ACHN (cell line): ENCODE data around the gene MSMB.
"Not testable (repeated sequence)": the region's sequence is repeated elsewhere in the genome, so short reads cannot be mapped to it uniquely, and the experiment has no call there.

Experiments used
- DNase-seq: peaks from one replicate; pipeline ENCODE4 v3.0.0-alpha.2; 2015
- in situ Hi-C: cut with HindIII; loops from 2 replicates; pipeline ENCODE4 v1.10.0; 2017; ENCODE audit warnings: low sequenced_read_pairs, low pct_ligation_motif_present, low pct_unique_long_range_greater_than_20kb

Gene MSMB

DNA sequence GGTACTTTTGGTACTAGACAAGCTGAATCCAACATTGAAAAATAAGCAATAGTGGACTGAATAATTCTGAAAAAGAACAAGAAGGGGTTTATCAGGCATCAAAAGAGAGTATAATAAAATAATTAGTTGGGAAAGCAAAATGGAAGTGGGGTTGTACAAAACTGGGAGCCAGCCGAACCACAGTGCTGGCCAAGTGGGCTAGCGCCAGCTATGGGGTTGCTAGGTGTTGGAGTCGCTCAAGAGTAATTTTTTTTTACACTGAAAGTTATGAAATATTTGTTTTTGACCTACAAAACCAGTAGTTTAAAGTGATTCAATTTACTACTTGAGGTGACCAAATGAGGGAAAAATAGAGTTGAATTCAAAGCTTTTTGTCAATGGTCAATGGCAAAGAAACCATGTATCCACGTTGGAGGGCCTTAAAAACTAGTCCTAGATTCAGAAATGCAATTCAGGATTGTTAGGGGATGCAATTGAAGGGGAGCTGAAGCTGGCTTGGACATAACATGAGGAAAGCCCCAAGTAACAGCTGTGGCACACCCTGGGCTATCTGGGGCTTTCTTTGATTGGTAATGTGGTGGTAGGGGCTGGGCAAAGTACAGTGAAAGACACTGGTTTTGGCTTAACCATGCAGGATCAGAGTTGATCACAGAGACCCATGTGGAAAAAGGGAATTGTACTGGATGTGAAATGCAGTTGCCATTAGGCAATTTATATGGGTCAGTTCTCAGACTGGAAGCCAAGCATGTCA, 28.3 kb upstream of the MSMB start:
- in situ Hi-C loops, result no loop called here
- no peak for DNase-seq

DNA sequence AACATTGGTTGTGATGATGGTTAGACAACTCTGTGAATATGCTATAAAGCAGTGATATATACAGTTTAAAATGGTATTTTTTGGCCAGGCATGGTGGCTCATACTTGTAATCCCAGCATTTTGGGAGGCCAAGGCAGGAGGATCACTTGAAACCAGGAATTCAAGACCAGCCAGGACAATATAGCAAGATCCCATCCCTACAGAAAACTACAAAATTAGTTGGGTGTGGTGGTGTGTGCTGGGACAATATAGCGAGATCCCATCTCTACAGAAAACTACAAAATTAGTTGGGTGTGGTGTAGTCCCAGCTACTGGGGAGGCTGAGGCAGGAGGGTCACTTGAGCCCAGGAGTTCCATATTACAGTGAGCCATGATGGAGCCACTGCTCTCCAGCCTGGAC, 27.5 kb upstream of the MSMB start:
- in situ Hi-C loops, result no loop called here
- no peak for DNase-seq

DNA sequence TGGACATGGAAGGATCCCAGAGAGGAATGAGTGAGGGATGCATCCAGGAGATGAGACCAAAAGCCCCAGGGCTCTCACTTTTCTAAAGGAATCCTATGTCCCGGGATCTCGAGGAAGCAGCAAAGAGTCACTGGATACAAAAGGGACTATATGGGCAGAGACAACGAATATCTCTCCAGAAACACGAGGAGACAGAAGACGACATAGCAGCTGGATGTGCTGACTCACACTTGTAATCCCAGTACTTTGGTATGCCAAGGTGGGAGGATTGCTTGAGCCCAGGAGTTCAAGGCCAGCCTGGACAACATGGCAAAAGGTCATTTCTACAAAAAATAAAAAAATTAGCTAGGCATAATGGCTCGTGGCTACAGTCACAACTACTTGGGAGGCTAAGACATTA, 24.7 kb upstream of the MSMB start:
- no peak for DNase-seq
- in situ Hi-C loops, result no loop called here

DNA sequence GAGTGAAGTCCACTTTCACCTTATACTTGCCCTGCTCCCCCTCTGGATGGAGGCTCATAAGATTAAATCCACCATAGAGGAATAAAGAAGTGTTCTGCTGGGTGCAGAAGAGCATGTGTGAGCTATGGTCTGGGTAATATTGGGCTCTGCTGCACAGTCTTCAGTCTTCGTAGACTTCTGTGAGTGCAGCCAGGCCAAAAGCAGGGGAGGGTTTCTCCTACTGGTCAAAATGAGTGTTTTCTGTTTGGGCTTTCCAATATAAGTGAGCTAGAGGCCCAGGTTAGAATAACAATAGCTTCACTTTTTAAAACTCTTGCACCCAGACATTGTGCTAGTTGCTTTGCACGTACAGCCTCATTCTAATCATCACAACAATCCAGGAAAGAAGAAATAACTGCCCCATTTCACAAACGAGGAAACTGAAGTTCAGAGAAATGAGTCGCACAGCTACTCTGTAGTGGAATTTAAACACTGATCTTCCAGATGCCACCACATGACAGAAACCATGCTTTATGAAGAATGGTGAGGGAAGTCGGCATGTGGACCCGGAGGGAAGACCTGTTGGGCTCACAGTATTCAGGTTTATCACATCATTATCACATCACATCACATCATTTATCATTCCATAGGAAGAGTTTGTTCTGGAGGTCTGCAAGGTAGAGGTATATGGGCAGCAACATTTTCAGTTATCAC, 23.8 kb upstream of the MSMB start:
- no peak for DNase-seq
- in situ Hi-C loops, result no loop called here

DNA sequence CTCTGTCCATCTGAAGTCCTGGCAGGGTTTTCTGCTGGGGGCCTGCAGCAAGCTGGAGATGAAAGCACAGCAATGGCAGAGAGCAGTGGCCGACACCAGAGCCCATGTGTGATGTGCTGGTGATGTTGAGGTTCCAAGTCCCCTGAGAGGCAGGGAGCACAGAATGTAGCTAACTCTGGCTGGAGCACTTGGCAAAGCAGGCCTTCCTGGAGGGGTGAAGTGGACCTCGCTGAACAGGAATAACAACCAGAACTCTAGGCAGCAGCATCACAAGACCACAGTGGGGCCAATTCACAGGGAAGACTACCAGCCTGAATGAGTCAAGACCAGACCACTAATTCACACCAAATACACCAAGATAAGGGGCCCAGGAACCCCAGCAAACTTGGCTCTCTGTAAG, 22.8 kb upstream of the MSMB start:
- in situ Hi-C loops, result no loop called here
- no peak for DNase-seq

DNA sequence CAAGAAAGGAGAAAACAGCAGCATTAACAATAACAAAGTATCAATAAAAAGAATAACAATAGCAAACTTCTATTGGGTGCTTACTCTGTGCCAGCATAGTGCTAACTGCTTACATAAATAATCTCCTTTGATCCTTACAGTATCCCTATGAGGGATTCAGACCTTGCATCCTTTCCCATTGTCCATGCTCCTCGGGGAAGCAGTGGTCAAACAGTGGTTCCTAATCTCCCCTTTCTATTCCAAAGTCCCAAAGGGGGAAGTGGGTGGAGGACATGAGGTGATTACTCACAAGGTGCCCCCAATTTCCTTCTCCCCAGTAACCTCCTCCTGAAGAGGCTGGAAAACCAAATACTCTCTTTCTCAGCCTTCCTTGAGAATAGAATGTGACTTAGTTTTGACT, 22.0 kb upstream of the MSMB start:
- DNase-seq, result no peak
- in situ Hi-C loops, result no loop called here

DNA sequence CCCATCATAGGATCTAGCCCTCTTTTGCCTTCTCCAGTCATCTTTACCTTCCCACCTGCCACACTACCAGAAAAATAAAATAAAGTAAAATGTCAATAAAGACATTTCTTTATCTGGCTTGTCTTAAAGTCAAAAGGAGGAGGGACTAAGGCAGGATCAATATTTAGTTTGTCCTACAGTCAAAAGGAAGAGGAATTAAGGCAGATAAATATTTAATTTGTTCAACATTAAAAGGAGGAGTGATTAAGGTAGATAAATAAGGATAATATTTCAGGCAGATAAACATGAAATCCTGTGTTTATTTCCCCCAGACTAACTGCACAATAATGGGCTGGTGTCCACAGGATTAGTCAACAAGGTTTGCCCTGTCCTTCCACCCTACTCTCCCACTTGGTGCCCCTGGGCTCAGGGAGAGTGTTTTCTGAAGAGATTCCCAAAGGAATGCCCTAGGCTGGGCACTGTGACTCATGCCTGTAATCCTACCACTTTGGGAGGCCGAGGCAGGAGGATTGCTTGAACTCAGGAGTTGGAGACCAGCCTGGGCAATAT, 18.3 kb upstream of the MSMB start:
- DNase-seq, result no peak
- in situ Hi-C loops, result no loop called here

DNA sequence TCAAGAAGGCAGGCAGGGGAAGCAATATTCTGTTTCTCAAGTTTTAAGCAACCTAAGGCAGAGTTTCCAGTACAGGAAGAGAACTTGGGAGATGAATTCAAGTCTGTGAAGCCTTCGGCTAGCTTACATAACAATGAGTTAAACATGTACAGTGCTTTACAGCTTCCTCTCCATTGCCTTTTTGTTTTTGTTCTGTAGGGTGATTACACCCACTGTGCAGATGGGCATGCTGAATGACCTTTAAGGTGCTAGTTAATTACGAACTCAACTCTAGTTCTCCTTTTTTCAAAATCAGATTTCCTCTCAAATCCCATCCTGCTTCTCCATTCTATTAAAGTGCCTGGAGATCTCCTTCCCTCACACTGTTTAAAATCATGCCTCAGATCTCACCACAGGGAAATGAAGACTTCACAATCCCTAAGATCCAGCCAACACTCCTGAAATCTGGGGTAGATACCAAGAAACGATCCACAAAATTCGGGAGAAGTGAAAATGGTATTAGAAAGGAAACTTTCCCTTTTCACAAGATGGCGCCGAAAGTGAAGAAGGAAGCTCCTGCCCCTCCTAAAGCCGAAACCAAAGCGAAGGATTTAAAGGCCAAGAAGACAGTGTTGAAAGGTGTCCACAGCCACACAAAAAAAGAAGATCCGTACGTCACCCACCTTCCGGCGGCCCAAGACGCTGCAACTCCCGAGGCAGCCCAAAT, 16.8 kb upstream of the MSMB start:
- in situ Hi-C loops, result no loop called here
- no peak for DNase-seq

DNA sequence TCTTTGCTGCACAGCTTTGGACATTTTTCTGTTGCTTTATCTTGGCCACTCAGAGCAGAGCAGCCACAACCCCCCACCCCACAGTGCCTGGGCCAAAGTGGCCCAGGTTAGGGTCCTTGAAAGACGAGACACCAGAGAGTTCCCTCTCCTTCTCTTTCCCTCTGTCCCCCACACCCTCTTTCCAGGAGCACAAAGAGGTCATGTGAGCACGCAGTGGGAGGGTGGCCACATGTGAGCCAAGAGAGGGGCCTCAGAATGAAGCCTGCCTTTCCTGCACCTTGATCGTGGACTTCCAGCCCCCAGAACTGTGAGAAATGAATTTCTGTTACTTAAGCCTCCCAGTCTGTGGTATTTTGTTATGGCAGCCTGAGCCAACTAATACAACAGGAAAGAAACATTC, 14.6 kb upstream of the MSMB start:
- in situ Hi-C loops, result no loop called here

DNA sequence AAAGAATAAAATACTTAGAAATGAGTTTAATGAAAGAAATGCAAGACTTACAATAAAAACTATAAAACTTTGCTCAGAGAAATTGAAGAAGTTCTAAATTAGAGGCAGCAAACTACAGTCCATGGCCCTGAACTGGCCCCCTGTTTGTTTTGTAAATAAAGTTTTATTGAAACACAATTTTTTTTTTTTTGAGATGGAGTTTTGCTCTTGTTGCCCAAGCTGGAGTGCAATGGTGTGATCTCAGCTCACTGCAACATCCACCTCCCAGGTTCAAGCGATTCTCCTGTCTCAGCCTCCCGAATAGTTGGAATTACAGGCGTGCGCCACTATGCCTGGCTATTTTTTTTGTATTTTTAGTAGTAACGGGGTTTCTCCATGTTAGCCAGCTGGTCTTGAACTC, 11.9 kb upstream of the MSMB start:
- DNase-seq, in situ Hi-C loops: not testable (repeated sequence)

More for the DNA sequence above, 14.6 kb upstream of the MSMB start:
- DNase-seq, result no peak

DNA sequence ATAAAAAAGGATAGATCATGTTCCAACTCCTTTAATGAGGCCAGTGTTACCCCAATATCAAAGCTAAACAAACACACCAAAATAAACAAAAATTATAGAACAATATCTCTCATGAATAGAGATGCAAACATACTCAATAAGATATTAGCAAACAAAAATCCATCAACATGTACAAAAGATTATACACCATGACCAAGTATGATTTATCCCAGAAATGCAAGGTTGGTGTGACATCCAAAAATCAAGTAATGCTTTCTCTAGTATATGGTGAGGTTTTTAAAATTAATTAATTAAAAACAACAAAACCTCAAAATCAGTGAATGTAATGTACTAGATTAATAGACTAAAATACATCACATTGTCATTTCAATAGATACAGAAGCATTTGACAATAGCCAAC, 11.0 kb upstream of the MSMB start:
- no peak for DNase-seq
- in situ Hi-C loops, result no loop called here

DNA sequence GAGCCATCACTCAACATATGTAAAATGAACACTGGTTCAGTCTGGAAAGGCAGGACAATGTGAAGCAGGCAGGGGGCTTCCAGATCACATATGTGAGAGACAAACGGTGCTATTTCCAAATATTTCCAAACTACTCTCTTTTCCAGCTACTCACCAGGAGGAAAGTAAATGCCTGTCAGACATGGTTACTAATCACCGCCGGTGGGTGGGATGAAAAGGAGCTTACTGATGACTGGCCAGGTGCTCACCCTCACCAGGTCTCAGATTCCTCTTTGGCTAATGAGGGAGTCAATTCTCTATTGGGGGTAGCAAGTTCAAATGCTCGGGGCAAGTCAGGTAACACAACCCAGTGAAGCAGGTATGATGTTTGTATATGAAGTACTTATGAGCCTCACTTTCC, 9.7 kb upstream of the MSMB start:
- in situ Hi-C loops, result no loop called here
- no peak for DNase-seq

DNA sequence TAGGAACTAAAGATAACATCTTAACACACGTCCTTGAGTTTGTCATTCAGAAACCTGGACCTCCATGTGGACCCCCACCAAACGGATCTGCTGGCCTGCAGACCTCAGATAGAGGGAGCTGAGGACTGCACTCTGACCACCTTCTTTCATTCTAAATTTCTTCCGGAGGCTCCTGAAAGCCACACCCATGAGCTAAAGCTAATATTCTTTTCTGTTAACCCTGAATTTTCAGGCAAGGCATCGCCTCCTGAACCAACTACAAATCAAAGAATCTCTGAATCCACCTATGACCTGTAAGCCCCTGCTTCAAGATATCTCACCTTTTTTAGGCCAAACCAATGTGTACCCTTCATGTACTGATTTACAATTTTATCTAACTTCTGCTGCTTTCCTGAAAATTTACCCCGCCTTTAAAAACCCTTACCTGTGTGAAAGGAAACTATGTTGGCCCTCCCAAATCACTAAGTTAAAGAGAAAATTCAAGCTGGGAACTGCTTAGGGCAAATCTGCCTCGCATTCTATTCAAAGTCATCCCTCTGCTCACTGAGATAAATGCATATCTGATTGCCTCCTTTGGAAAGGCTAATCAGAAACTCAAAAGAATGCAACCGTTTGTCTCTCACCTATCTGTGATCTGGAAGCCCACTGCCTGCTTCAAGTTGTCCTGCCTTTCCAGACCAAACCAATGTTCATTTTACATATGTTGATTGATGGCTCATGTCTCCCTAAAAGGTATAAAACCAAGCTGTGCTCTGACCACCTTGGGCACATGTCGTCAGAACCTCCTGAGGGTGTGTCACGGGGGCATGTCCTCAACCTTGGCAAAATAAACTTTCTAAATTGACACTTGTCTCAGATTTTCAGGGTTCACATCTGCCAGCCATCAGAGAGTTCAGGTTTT, 7.7 kb upstream of the MSMB start:
- in situ Hi-C loops, result no loop called here
- DNase-seq, result no peak

DNA sequence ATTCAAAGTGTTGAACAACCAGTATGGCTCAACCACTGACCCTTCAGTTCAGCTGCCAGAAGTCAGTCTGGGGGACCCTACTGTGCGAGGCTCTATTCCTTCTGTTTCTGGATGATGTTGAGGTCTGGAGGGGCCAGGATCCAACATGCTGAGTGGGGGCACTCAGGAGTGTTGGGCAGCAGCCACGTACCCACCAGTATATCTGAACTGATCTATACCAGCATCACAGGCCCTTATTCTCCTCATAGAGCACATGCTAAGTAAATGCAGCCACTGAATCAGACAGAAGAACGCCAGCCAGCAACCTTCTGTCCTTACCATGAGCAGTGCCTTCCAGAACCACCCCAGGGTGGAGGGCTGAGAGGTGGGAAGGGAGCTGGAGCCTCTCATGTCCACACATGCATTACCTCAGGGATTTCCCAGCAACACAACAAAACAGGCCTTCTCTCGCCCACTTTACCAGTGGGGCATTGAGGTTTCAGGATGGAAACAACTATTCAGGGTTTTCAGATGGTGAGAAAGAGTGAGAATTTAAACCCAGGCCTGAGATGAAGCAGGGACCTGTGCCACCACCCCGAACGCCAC, 6.8 kb upstream of the MSMB start:
- no peak for DNase-seq
- in situ Hi-C loops, result no loop called here

DNA sequence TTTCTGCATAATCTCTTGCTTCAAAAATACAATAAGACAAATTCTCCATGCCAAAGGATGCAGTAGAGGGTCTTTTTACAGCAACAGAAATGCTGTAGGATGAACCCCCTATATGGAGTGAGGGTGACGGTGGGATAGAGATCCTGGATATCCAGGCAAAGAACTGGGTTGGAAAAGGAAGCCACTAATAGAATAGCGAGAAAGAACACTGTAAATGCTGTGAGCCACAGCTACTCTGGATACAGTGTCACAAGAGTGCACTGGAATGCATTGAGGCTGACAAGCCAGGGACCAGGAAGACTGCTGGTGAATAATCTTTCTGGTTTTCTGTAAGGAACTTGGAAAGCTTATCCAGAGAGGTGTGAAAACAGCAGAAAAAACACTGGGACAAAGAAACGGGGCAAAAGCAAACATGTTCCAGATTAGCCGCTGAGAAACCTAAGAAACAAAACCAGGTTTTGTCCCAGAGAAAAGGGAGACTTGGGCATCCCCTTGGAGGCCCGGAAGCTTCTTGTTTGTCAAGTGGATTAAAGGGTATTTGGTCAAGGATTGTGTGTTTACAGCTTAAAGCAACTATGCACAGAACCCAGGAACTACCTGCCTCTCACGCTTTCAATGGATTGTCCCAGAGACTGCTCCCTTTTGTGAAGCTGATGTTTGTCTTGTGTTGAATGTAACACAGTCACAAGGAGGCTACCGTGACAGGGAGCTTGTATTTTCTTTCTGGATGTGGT, 6.2 kb upstream of the MSMB start:
- in situ Hi-C loops, result no loop called here
- DNase-seq, result no peak

DNA sequence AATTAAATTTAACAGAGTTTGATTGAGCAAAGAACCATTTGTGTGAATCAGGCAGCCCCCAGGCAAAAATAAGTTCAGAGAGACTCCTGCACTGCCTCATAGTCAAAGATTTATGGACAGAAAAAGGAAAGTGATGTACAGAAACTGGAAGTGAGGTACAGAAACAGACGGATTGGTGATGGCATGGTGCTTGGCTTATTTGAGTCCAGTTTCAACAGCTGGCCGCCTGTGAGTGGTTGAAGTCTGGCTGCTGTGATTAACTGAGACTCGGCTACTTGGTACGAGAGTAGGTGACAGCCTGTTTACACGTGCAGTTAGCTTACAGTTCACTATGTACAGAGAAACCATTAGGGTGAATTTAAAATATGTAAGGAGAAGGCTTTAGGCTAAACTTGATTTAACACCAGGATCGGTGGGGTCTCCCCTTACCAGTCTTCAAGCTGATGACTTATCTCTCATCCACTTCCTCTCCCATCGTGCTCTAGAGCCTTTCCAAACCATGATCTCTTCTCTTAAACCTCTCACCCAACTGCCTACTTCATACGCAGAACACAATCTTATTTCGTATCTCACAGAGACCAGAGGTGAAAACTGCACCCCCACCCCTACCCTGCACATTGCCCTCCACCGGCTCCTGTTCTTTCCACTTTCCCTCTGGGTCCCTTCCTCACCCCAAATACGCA, 5.0 kb upstream of the MSMB start:
- in situ Hi-C loops, result no loop called here
- DNase-seq, result no peak

DNA sequence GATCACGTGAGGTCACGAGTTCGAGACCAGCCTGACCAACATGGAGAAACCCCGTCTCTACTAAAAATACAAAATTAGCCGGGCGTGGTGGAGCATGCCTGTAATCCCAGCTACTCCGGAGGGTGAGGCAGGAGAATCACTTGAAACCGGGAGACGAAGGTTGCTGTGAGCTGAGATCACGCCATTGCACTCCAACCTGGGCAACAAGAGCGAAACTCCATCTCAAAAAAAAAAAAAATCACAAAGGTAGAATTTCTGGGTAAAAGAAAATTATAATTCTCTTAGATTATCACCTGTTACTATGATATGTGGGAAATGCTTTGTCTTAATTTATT, 3.4 kb upstream of the MSMB start:
- in situ Hi-C loops, result not testable (repeated sequence)

More for the DNA sequence above, 3.4 kb upstream of the MSMB start:
- not testable (repeated sequence) for DNase-seq
